Measurements from ENCODE around the gene UGT1A9.

DNA sequence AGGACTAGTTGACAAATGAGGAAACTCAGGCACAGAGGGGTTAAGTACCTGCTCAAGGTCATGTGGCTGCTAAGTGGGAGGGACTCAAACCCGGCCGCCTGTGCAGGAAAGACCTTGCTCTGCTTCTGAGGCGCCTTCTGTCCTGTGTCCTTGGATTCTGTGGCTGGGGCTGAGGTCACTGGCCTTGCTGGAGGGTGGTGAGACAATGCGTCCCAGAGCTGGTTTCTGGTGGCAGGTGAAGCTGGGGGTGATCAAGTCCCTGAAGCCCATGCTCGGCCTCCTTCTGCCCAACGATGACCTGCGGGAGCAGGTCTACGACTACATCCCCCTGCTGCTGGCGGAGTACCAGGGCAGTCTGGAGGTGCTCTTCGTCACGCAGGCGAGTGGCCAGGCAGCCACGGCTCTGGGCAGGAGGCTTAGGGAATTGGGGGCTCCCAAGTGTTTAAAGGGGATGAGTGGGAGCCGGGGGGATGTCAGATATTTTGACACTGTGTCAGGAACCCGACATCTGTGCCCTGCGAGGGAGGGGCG lies 122.5 kb downstream of the UGT1A9 start:
- TF ChIP-seq POLR2A (IDR thresholded peaks at IDR 0.05) (no peak), CTCF (IDR thresholded peaks at IDR 0.05) (no peak)
